HEK293T (cell line): ENCODE measurements around the gene ATP5IF1.

Experiments used
- ARNT ChIP-seq: fragments of 450-650 bp; IDR thresholded peaks from 2 replicates; pipeline ENCODE4 v1.6.1; 2017; ENCODE audit warnings: mild to moderate bottlenecking
- CTBP1 ChIP-seq: fragments of 450-650 bp; IDR thresholded peaks from 2 replicates; pipeline ENCODE4 v1.6.1; 2016; ENCODE audit warnings: borderline replicate concordance
- ELF4 ChIP-seq: fragments of 450-650 bp; IDR thresholded peaks from 2 replicates; pipeline ENCODE4 v1.6.1; 2017; ENCODE audit warnings: antibody characterized with exemption
- FOXA1 ChIP-seq: fragments of 450-650 bp; IDR thresholded peaks from 2 replicates; pipeline ENCODE4 v1.6.1; 2016; ENCODE audit warnings: mild to moderate bottlenecking
- FOXK2 ChIP-seq: fragments of 450-650 bp; IDR thresholded peaks from 2 replicates; pipeline ENCODE4 v1.6.1; 2016; ENCODE audit warnings: mild to moderate bottlenecking
- FOXM1 ChIP-seq: fragments of 450-650 bp; IDR thresholded peaks from 2 replicates; pipeline ENCODE4 v1.6.1; 2017; ENCODE audit warnings: mild to moderate bottlenecking, borderline replicate concordance
- HDGF ChIP-seq: fragments of 450-650 bp; IDR thresholded peaks from 2 replicates; pipeline ENCODE4 v1.6.1; 2017; ENCODE audit warnings: antibody characterized with exemption, borderline replicate concordance
- L3MBTL2 ChIP-seq: fragments of 450-650 bp; conservative IDR thresholded peaks from 2 replicates; pipeline ENCODE4 v1.6.1; 2016; ENCODE audit warnings: mild to moderate bottlenecking
- LEF1 ChIP-seq: fragments of 450-650 bp; IDR thresholded peaks from 2 replicates; pipeline ENCODE4 v1.6.1; 2017; ENCODE audit warnings: mild to moderate bottlenecking, borderline replicate concordance
- SP1 ChIP-seq: fragments of 450-650 bp; IDR thresholded peaks from 2 replicates; pipeline ENCODE4 v1.6.1; 2017
- SUZ12 ChIP-seq: fragments of 450-650 bp; IDR thresholded peaks from 2 replicates; pipeline ENCODE4 v1.6.1; 2016; ENCODE audit warnings: mild to moderate bottlenecking
- TARDBP ChIP-seq: fragments of 450-650 bp; IDR thresholded peaks from 2 replicates; pipeline ENCODE4 v1.6.1; 2016
- ZNF384 ChIP-seq: fragments of 450-650 bp; IDR thresholded peaks from 2 replicates; pipeline ENCODE4 v1.6.1; 2016

DNA sequence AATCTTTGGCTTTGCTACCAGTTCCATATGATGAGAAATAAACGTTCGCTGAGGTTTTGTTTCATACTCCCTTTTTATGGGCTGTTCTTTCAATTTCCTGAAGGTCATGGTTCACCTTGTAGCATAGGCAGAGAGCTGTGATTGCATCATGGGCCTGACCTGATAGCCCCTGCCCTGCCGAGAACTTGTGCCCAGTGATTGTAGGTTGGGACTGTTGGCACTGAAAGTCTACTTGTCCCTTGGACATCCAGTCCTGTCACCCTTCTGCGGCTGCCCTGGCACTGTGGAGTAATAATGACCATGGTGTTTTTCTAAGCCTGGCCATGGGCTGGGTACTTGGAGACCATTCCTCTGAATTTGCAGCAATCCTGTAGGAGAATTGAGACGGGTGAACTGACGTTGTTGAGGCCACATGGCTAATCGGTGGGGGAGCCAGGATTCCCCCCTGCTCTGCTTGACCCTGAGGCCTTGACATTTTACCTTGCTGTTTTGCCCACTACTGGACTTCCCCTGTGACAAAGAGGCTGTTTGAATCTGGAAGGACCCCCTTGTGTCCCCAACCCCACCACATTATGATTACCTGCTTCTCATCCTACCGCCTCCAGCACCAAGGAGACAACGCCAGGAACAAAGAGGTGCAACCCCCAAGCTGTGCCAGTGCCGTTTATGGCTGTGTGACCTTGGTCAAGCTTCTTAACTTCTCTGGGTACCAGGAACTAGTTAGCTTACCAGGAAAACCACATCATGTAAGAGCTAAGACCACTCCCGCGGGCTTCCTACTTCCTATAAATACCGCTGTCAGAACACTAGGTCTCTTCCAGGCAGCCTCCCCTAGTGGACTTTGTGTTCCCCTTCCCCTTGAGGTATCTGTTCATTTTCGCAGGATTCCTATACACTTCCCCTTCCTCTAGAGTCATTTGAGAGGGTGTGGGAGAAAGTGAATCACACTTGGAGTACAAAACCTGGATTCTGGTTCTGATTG lies 46.8 kb downstream of the ATP5IF1 start:
- TF ChIP-seq FOXM1 (no peak), SP1 (no peak), ARNT (no peak), FOXA1 (no peak), HDGF (no peak), ZNF384 (no peak), L3MBTL2 (no peak), CTBP1 (no peak), ELF4 (no peak), FOXK2 (no peak), SUZ12 (no peak), TARDBP (no peak), LEF1 (no peak)
